IMR-90 (cell line): Measurements from ENCODE around the gene ARMC9. TPM values are rescaled to one million over a fixed set of nuclear protein-coding genes. Genes with fewer than 3 reads are reported as not detected.

Source experiments
- ATAC-seq: fragments of 200-7000 bp; cut with Tn5 transposase; 2 replicates; pipeline ENCODE4 v1.9.1; 2020; ENCODE audit warnings: low read depth, mild to moderate bottlenecking, moderate library complexity
- BruUV-seq: library from RNA; stranded (reverse); fragments of 400-500 nt; replicated peaks from 2 replicates; lab custom pipeline; 2021; lab: Mats Ljungman, UMichigan
- CTCF ChIA-PET: fragments of 300-600 bp; formaldehyde crosslinking; extraction: SDS; loops from one replicate; lab custom pipeline; 2021; ENCODE audit warnings: antibody characterized with exemption; lab: Yijun Ruan, JAX
- POLR2A ChIA-PET: fragments of 300-600 bp; sonication (Branson Sonifier 250); formaldehyde crosslinking; loops from one replicate; lab custom pipeline; 2022; ENCODE audit warnings: antibody characterized with exemption; ENCODE audit not compliant: unreplicated experiment; lab: Charles Lee
- DNase-seq: peaks from one replicate; pipeline ENCODE4 v3.0.0; 2013
- H2AFZ ChIP-seq: replicated peaks from 2 replicates; pipeline ENCODE3; 2013; ENCODE audit warnings: low read length, mild to moderate bottlenecking; ENCODE audit not compliant: poor library complexity
- H2AK5ac ChIP-seq: 2 replicates; pipeline ENCODE4 v1.6.1; 2013; ENCODE audit warnings: low read depth, low read length, inconsistent platforms
- H2AK9ac ChIP-seq: replicated peaks from 2 replicates; pipeline ENCODE3; 2013; ENCODE audit warnings: mild to moderate bottlenecking, low read depth, low read length, moderate library complexity; ENCODE audit not compliant: poor library complexity
- H2BK120ac ChIP-seq: 2 replicates; pipeline ENCODE4 v1.6.1; 2013; ENCODE audit warnings: low read depth, low read length, inconsistent platforms
- H2BK15ac ChIP-seq: 3 replicates; pipeline ENCODE4 v1.6.1; 2013; ENCODE audit warnings: low read depth, low read length, inconsistent platforms
- H2BK20ac ChIP-seq: 2 replicates; pipeline ENCODE4 v1.6.1; 2013; ENCODE audit warnings: low read depth, mild to moderate bottlenecking, inconsistent platforms, low read length, moderate library complexity
- H2BK5ac ChIP-seq: 2 replicates; pipeline ENCODE4 v1.6.1; 2013; ENCODE audit warnings: mild to moderate bottlenecking, low read depth, low read length, inconsistent platforms; ENCODE audit not compliant: poor library complexity, severe bottlenecking
- H3K14ac ChIP-seq: replicated peaks from 2 replicates; pipeline ENCODE4 v1.6.1; 2013; ENCODE audit warnings: low read depth, low read length, inconsistent platforms
- H3K18ac ChIP-seq: 2 replicates; pipeline ENCODE4 v1.6.1; 2013; ENCODE audit warnings: low read depth, low read length, control low read depth
- H3K23ac ChIP-seq: 2 replicates; pipeline ENCODE4 v1.6.1; 2013; ENCODE audit warnings: low read depth, low read length, inconsistent platforms
- H3K27ac ChIP-seq: 2 replicates; pipeline ENCODE4 v1.5.1; 2013; ENCODE audit warnings: mild to moderate bottlenecking, control low read depth, low read length; ENCODE audit not compliant: insufficient read depth
- H3K27me3 ChIP-seq: 2 replicates; pipeline ENCODE4 v1.6.1; 2013; ENCODE audit warnings: low read length; ENCODE audit not compliant: control insufficient read depth, insufficient read depth
- H3K36me3 ChIP-seq: 2 replicates; pipeline ENCODE4 v1.6.1; 2013; ENCODE audit warnings: low read length, mixed read lengths; ENCODE audit not compliant: control insufficient read depth, insufficient read depth
- H3K4ac ChIP-seq: 2 replicates; pipeline ENCODE4 v1.6.1; 2013; ENCODE audit warnings: low read depth, low read length, inconsistent platforms
- H3K4me1 ChIP-seq: 2 replicates; pipeline ENCODE4 v1.6.1; 2013; ENCODE audit warnings: low read length, mixed read lengths; ENCODE audit not compliant: control insufficient read depth, insufficient read depth
- H3K4me2 ChIP-seq: 2 replicates; pipeline ENCODE4 v1.6.1; 2013; ENCODE audit warnings: low read depth, mild to moderate bottlenecking, control low read depth, low read length, moderate library complexity
- H3K4me3 ChIP-seq: 2 replicates; pipeline ENCODE4 v1.5.1; 2013; ENCODE audit warnings: low read depth, mild to moderate bottlenecking, control low read depth, low read length, moderate library complexity; ENCODE audit not compliant: insufficient read depth
- H3K56ac ChIP-seq: 2 replicates; pipeline ENCODE4 v1.6.1; 2013; ENCODE audit warnings: low read length, inconsistent platforms; ENCODE audit not compliant: insufficient read depth; ENCODE audit errors: extremely low read depth
- H3K79me1 ChIP-seq, 2 experiments: 2 replicates each; pipeline ENCODE4 v1.6.1; 2013; ENCODE audit warnings: low read length in 2 of 2, inconsistent platforms in 1 of 2, low read depth in 1 of 2
- H3K9ac ChIP-seq: 2 replicates; pipeline ENCODE4 v1.6.1; 2013; ENCODE audit warnings: low read depth, low read length, control low read depth
- H3K9me1 ChIP-seq: 2 replicates; pipeline ENCODE4 v1.6.1; 2013; ENCODE audit warnings: low read length, inconsistent platforms; ENCODE audit not compliant: insufficient read depth
- H3K9me3 ChIP-seq: 2 replicates; pipeline ENCODE4 v1.6.1; 2013; ENCODE audit warnings: low read length; ENCODE audit not compliant: control insufficient read depth, insufficient read depth
- H4K20me1 ChIP-seq: 2 replicates; pipeline ENCODE4 v1.6.1; 2013; ENCODE audit warnings: low read length, inconsistent platforms; ENCODE audit not compliant: insufficient read depth
- H4K5ac ChIP-seq: 2 replicates; pipeline ENCODE4 v1.6.1; 2013; ENCODE audit warnings: mild to moderate bottlenecking, low read depth, low read length, control low read depth
- H4K8ac ChIP-seq, 2 experiments: 2 replicates each; pipeline ENCODE4 v1.6.1; 2013; ENCODE audit warnings: low read depth in 2 of 2, low read length in 2 of 2, control low read depth in 1 of 2, inconsistent platforms in 1 of 2
- H4K91ac ChIP-seq: 2 replicates; pipeline ENCODE4 v1.6.1; 2013; ENCODE audit warnings: low read depth, low read length, inconsistent platforms; ENCODE audit not compliant: insufficient read depth
- RAD21 ChIP-seq: IDR thresholded peaks from 2 replicates; pipeline ENCODE4 v1.6.1; 2012; ENCODE audit warnings: low read length, improper control_type of control experiment
- USF2 ChIP-seq: fragments of 150-350 bp; IDR thresholded peaks from 2 replicates; pipeline ENCODE4 v1.6.1; 2017; ENCODE audit warnings: mild to moderate bottlenecking, antibody characterized with exemption, low read length, low read depth
- WGBS, 2 experiments: methylation state at CpG; one replicate each; pipeline versions ENCODE4 v1.1.5 to v1.1.7; 2013; ENCODE audit warnings: missing lambda C conversion rate in 2 of 2; ENCODE audit not compliant: insufficient read length in 1 of 2; ENCODE audit errors: extremely low coverage in 2 of 2; 5-methylcytosine and 5-hydroxymethylcytosine counted together
- dilution Hi-C: fragments of 300-500 bp; cut with HindIII; formaldehyde crosslinking; loops from one replicate; pipeline ENCODE4 v1.14.3; 2018; ENCODE audit warnings: low sequenced_read_pairs; ENCODE audit not compliant: unreplicated experiment
- in situ Hi-C: fragments of 300-500 bp; cut with MboI; formaldehyde crosslinking; loops from 3 replicates; pipeline ENCODE4 v1.14.3; 2019; ENCODE audit warnings: low sequenced_read_pairs, inconsistent platforms, mixed read lengths
- intact Hi-C: fragments of 100-400 bp; cut with micrococcal nuclease; formaldehyde crosslinking; loops from 2 replicates; pipeline ENCODE4 v1.10.0; 2022
- polyA plus RNA-seq, 3 experiments: library from polyadenylated mRNA; depleted of rRNA; stranded (reverse); fragments of >200 nt; gene quantifications; 2 replicates each; pipeline ENCODE4 v1.2.3, GENCODE V29; 2012; ENCODE audit warnings: low replicate concordance in 1 of 3
- total RNA-seq: library from RNA; depleted of rRNA; stranded (reverse); fragments of >200 nt; gene quantifications from 2 replicates; pipeline ENCODE4 v1.2.3, GENCODE V29; 2012

The ARMC9 gene
- total and polyA plus RNA-seq, 2 of the 4 experiments (the other 2 are of a cell fraction), result 36.0 to 46.6 TPM

- Histone ChIP-seq H2AK5ac (0 out of 2 replicates have a peak overlapping the region, but pooled peaks have one; percentile 50), H4K5ac (no peak overlapping the region), H3K4me1 (no peaks in the 10 kb centered on the region), H4K91ac (no peak overlapping the region), H2AK9ac (no peak overlapping the region), H3K27ac (no peak overlapping the region), H3K9me1 (no peaks in the 10 kb centered on the region), H3K4me2 (no peak overlapping the region), H3K14ac (no peak overlapping the region), H3K9ac (no peak overlapping the region), H3K23ac (no peak overlapping the region), H3K56ac (no peak overlapping the region), H4K8ac (no peak overlapping the region), H2BK15ac (no peak overlapping the region), H3K4ac (no peak overlapping the region), H3K18ac (no peak overlapping the region), H3K4me3 (no peak overlapping the region), H2AFZ (no peak overlapping the region), H2BK5ac (no peak overlapping the region), H2BK120ac (no peak overlapping the region), H3K36me3 (no peaks in the 10 kb centered on the region), H3K9me3 (no peaks in the 10 kb centered on the region), H3K27me3 (peaks cover 2% of the 10 kb centered on the region; the same call in 1 of the 2 replicates), H2BK20ac (no peak overlapping the region), H4K20me1 (no peaks in the 10 kb centered on the region), H3K79me1 (no peaks in the 10 kb centered on the region)
- POLR2A ChIA-PET, result no interaction called here
- no peak for ATAC-seq
- CTCF ChIA-PET, result no interaction called here
- 32% methylated on average over 6 of the region's 8 CpGs; no CpG with 5 or more reads in 1 of the 2 experiments for WGBS, 2 experiments
- in situ Hi-C loops (no loop called here), dilution Hi-C loops (no loop called here), intact Hi-C loops (no loop called here)
- BruUV-seq, result no TSS peak
- DNase-seq, result no peak
- TF ChIP-seq RAD21 (no peak), USF2 (no peak)
Observed at GRCh38 chr2:231376857-231377256, 178.4 kb downstream of the ARMC9 start.
